Natural killer cell (primary cell): Measurements from ENCODE around the gene ZDHHC21. TPM values are rescaled to one million over a fixed set of nuclear protein-coding genes. Genes with fewer than 3 reads are reported as not detected.

ENCODE experiments used
- ATAC-seq, 3 donors: fragments of 150-1000 bp in 2 of 3; fragments of 200-7000 bp in 1 of 3; cut with Tn5 transposase; 1 replicate in 1 of 3; 2 replicates in 2 of 3; pipeline ENCODE4 v1.10.0; 2021; ENCODE audit warnings: mild to moderate bottlenecking in 2 of 3, moderate library complexity in 2 of 3
- DNase-seq, 2 donors: peaks; one replicate each; pipeline versions ENCODE4 v3.0.0 to v3.0.0-alpha.2; 2013 to 2021; ENCODE audit warnings: mixed read lengths in 1 of 2
- H3K27ac ChIP-seq: one replicate; pipeline ENCODE4 v1.5.1; 2013; ENCODE audit warnings: mild to moderate bottlenecking, low read length
- H3K27me3 ChIP-seq: one replicate; pipeline ENCODE4 v1.6.1; 2013; ENCODE audit warnings: low read length; ENCODE audit not compliant: control insufficient read depth, insufficient read depth
- H3K36me3 ChIP-seq: one replicate; pipeline ENCODE4 v1.6.1; 2013; ENCODE audit warnings: low read length; ENCODE audit not compliant: control insufficient read depth, insufficient read depth
- H3K4me1 ChIP-seq: one replicate; pipeline ENCODE4 v1.6.1; 2013; ENCODE audit warnings: low read length; ENCODE audit not compliant: control insufficient read depth, insufficient read depth
- H3K4me3 ChIP-seq: one replicate; pipeline ENCODE4 v1.5.1; 2013; ENCODE audit warnings: low read length
- H3K9me3 ChIP-seq: one replicate; pipeline ENCODE4 v1.6.1; 2013; ENCODE audit warnings: low read length; ENCODE audit not compliant: control insufficient read depth, insufficient read depth
- H3K27ac Mint-ChIP-seq, 2 donors: one replicate each; pipeline ENCODE4 v1.8.0; 2022; ENCODE audit warnings: mild to moderate bottlenecking in 2 of 2, mixed read lengths in 2 of 2, moderate library complexity in 1 of 2
- H3K27me3 Mint-ChIP-seq, 2 donors: one replicate each; pipeline ENCODE4 v1.8.0; 2022; ENCODE audit warnings: low read depth in 2 of 2, mixed read lengths in 2 of 2
- H3K36me3 Mint-ChIP-seq: one replicate; pipeline ENCODE4 v1.8.0; 2022; ENCODE audit warnings: mixed read lengths
- H3K4me1 Mint-ChIP-seq, 2 donors: one replicate each; pipeline ENCODE4 v1.8.0; 2022; ENCODE audit warnings: mixed read lengths in 2 of 2
- H3K4me3 Mint-ChIP-seq: one replicate; pipeline ENCODE4 v1.8.0; 2022; ENCODE audit warnings: mild to moderate bottlenecking, moderate library complexity, mixed read lengths
- H3K9me3 Mint-ChIP-seq, 2 donors: one replicate each; pipeline ENCODE4 v1.8.0; 2022; ENCODE audit warnings: mixed read lengths in 2 of 2
- whole genome bisulfite sequencing: methylation state at CpG from one replicate; pipeline ENCODE4 v1.1.7; 2013; ENCODE audit warnings: missing lambda C conversion rate; ENCODE audit not compliant: insufficient coverage; 5-methylcytosine and 5-hydroxymethylcytosine counted together
- intact Hi-C: fragments of 100-400 bp; cut with micrococcal nuclease; formaldehyde crosslinking; loops from one replicate; pipeline ENCODE4 v1.14.2; 2022
- total RNA-seq, 4 donors: library from RNA; stranded (reverse); fragments of 120-200 nt in 1 of 4; gene quantifications; one replicate each; pipeline versions ENCODE4 v1.2.3 to v1.2.4, GENCODE V29; 2013 to 2022
- TF ChIP-seq, protein P1 (sequence below): fragments of 200-600 bp; IDR thresholded peaks from one replicate; pipeline ENCODE4 v1.8.0; 2022; ENCODE audit warnings: antibody characterized with exemption

ZDHHC21 gene
- total RNA-seq, 3 donors from 2014 or later (not counting 1 experiment from before 2014, with no cell fraction given): 9.2 to 17.8 (median 12.9) TPM

GRCh38 chr9:14561929-14562405 is 131.3 kb downstream of the ZDHHC21 start:
- H3K4me1 ChIP-seq: no peaks in the 10 kb centered on the region
- H3K27me3 ChIP-seq: no peaks in the 10 kb centered on the region
- Mint-ChIP-seq H3K36me3 (peaks cover 13% of the 10 kb centered on the region), H3K4me1 (no peaks in the 10 kb centered on the region), H3K9me3 (peaks cover 2 to 8% of the 10 kb centered on the region in 2 donors), H3K27me3 (peaks cover 0 to 6% of the 10 kb centered on the region in 2 donors), H3K4me3 (no peak overlapping the region), H3K27ac (no peak overlapping the region)
- DNase-seq (no peak), ATAC-seq (no peak)
- TF ChIP-seq, protein P1, sequence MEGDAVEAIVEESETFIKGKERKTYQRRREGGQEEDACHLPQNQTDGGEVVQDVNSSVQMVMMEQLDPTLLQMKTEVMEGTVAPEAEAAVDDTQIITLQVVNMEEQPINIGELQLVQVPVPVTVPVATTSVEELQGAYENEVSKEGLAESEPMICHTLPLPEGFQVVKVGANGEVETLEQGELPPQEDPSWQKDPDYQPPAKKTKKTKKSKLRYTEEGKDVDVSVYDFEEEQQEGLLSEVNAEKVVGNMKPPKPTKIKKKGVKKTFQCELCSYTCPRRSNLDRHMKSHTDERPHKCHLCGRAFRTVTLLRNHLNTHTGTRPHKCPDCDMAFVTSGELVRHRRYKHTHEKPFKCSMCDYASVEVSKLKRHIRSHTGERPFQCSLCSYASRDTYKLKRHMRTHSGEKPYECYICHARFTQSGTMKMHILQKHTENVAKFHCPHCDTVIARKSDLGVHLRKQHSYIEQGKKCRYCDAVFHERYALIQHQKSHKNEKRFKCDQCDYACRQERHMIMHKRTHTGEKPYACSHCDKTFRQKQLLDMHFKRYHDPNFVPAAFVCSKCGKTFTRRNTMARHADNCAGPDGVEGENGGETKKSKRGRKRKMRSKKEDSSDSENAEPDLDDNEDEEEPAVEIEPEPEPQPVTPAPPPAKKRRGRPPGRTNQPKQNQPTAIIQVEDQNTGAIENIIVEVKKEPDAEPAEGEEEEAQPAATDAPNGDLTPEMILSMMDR: no peak
- H3K9me3 ChIP-seq: no peaks in the 10 kb centered on the region
- H3K36me3 ChIP-seq: no peaks in the 10 kb centered on the region
- H3K4me3 ChIP-seq: no peak overlapping the region
- no peak overlapping the region for H3K27ac ChIP-seq
- intact Hi-C loops: no loop called here
- WGBS: 80% methylated on average over 9 of the region's 9 CpGs

Other genes with a start within 250 kb of the ZDHHC21 start
- gene CER1, start 29.3 kb upstream of the ZDHHC21 start, total RNA-seq: not detected
- under 1 TPM in 1 of 3 donors, not detected in 2; 0.05 TPM for gene FREM1, start 217.0 kb upstream of the ZDHHC21 start, total RNA-seq